Measurements from ENCODE around the gene EPN2.

DNA sequence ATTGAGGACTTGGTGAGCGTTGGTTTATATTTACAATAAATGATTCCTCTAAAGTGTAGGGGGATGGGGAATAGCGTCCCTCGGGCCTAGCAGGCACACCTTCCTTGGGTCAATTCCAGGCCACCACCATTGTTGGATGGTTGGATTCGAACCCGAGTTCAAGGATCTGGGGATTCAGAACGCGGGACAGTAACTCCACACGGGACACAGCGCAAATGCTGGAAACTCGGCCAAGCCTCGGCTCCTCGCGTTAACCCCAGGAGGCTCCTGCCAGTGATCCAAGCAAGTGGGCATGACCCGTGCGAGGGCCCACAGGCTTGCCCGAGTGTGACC is 124.7 kb downstream of the EPN2 start:
- TF ChIP-seq CTCF (conservative IDR thresholded peaks at IDR 0.05 in 1 of 2, IDR thresholded peaks at IDR 0.05 in 1 of 2; ENCODE audit: extremely low read depth in 1 of 2, insufficient read depth in 1 of 2, low read depth in 1 of 2, low read length in 2 of 2) (no peak), EZH2 (IDR thresholded peaks at IDR 0.05; ENCODE audit: borderline replicate concordance, low read length) (no peak)

Measured in mammary epithelial cell (primary cell).